Smooth muscle cell (in vitro differentiated cells): Measurements from ENCODE around the gene DYRK3. TPM values are rescaled to one million over a fixed set of nuclear protein-coding genes. Genes with fewer than 3 reads are reported as not detected.

Experiments used
- DNase-seq: peaks from one replicate; lab custom pipeline; 2025; ENCODE audit not compliant: unreplicated experiment; lab: John Stamatoyannopoulos, UW
- H2AFZ ChIP-seq: fragments of 200-600 bp; sonication (generic); 2 replicates; pipeline ENCODE4 v1.6.0; 2016; ENCODE audit warnings: antibody characterized with exemption, low read depth, mild to moderate bottlenecking
- H3F3A ChIP-seq: fragments of 200-600 bp; sonication (generic); 2 replicates; pipeline ENCODE4 v1.6.0; 2017; ENCODE audit warnings: antibody characterized with exemption, low read depth
- H3K27ac ChIP-seq: fragments of 200-600 bp; sonication (generic); 2 replicates; pipeline ENCODE4 v1.5.1; 2016; ENCODE audit warnings: low read depth, mild to moderate bottlenecking
- H3K27me3 ChIP-seq: fragments of 200-600 bp; sonication (generic); 2 replicates; pipeline ENCODE4 v1.6.1; 2016; ENCODE audit warnings: low read depth, mild to moderate bottlenecking
- H3K36me3 ChIP-seq: fragments of 200-600 bp; sonication (generic); 2 replicates; pipeline ENCODE4 v1.5.1; 2016; ENCODE audit warnings: low read depth
- H3K4me1 ChIP-seq: fragments of 200-600 bp; sonication (generic); 2 replicates; pipeline ENCODE4 v1.5.1; 2016; ENCODE audit warnings: low read depth
- H3K4me2 ChIP-seq: fragments of 200-600 bp; sonication (generic); 2 replicates; pipeline ENCODE4 v1.6.0; 2016; ENCODE audit warnings: mild to moderate bottlenecking
- H3K4me3 ChIP-seq: fragments of 200-600 bp; sonication (generic); 2 replicates; pipeline ENCODE4 v1.5.1; 2016; ENCODE audit warnings: mild to moderate bottlenecking
- H3K79me2 ChIP-seq: fragments of 200-600 bp; sonication (generic); 2 replicates; pipeline ENCODE4 v1.6.0; 2016; ENCODE audit warnings: low read depth, mild to moderate bottlenecking
- H3K9ac ChIP-seq: fragments of 200-600 bp; sonication (generic); 2 replicates; pipeline ENCODE4 v1.6.0; 2016; ENCODE audit warnings: low read depth
- H3K9me3 ChIP-seq: fragments of 200-600 bp; sonication (generic); replicated peaks from 2 replicates; pipeline ENCODE4 v1.5.1; 2016; ENCODE audit warnings: low read depth
- H4K20me1 ChIP-seq: fragments of 200-600 bp; sonication (generic); 2 replicates; pipeline ENCODE4 v1.6.0; 2016; ENCODE audit warnings: low read depth
- CTCF ChIP-seq: fragments of 200-600 bp; sonication (generic); IDR thresholded peaks from 2 replicates; pipeline ENCODE4 v1.5.1; 2017; ENCODE audit warnings: borderline replicate concordance, mild to moderate bottlenecking, antibody characterized with exemption; ENCODE audit not compliant: insufficient read depth, poor library complexity, severe bottlenecking
- WGBS: methylation state at CpG from one replicate; pipeline ENCODE4 v1.1.7; 2016; ENCODE audit warnings: low lambda C conversion rate; 5-methylcytosine and 5-hydroxymethylcytosine counted together
- polyA plus RNA-seq: library from polyadenylated mRNA; unstranded; fragments of >200 nt; fragmentation: Nextera tagmentation; extraction: Ambion mirVana; gene quantifications from 2 replicates; pipeline ENCODE4 v1.2.1, GENCODE V29; 2016
- total RNA-seq: library from RNA; depleted of rRNA; stranded (reverse); fragments of >200 nt; gene quantifications from 2 replicates; pipeline ENCODE4 v1.2.3, GENCODE V29; 2014

DYRK3 gene
- total and polyA plus RNA-seq, 2 experiments from 2014 or later = 11.1 to 13.7 TPM

DNA sequence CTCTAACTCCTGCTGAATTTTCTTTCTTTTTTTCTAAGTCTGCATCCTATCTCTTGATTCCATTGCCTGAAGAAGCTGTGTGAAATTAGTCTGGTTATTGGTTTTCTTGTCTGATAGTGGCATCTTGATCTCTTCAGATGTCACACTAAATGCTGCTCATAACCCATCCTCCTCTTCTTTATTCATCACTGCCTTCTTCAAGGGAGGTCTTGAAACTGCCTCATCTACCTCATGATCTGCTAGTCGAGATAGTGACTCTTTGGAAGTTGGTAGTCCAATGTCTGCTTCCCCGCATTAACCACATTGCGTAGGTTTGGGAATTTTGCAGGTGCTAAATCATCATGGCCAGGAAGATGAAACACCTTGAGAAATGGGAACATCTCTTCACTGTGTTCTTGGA lies 15.7 kb downstream of the DYRK3 start:
- Histone ChIP-seq H3K36me3 (peaks cover 9% of the 10 kb centered on the region), H3K9me3 (no peaks in the 10 kb centered on the region), H3K79me2 (no peaks in the 10 kb centered on the region), H3K4me3 (no peak overlapping the region), H3K27me3 (no peaks in the 10 kb centered on the region), H2AFZ (no peak overlapping the region), H3F3A (no peaks in the 10 kb centered on the region), H3K4me2 (no peak overlapping the region), H3K9ac (no peak overlapping the region), H4K20me1 (no peaks in the 10 kb centered on the region), H3K4me1 (no peaks in the 10 kb centered on the region), H3K27ac (no peak overlapping the region)
- 95% methylated on average over 3 of the region's 3 CpGs for WGBS
- no peak for TF ChIP-seq CTCF
- DNase-seq = no peak

DNA sequence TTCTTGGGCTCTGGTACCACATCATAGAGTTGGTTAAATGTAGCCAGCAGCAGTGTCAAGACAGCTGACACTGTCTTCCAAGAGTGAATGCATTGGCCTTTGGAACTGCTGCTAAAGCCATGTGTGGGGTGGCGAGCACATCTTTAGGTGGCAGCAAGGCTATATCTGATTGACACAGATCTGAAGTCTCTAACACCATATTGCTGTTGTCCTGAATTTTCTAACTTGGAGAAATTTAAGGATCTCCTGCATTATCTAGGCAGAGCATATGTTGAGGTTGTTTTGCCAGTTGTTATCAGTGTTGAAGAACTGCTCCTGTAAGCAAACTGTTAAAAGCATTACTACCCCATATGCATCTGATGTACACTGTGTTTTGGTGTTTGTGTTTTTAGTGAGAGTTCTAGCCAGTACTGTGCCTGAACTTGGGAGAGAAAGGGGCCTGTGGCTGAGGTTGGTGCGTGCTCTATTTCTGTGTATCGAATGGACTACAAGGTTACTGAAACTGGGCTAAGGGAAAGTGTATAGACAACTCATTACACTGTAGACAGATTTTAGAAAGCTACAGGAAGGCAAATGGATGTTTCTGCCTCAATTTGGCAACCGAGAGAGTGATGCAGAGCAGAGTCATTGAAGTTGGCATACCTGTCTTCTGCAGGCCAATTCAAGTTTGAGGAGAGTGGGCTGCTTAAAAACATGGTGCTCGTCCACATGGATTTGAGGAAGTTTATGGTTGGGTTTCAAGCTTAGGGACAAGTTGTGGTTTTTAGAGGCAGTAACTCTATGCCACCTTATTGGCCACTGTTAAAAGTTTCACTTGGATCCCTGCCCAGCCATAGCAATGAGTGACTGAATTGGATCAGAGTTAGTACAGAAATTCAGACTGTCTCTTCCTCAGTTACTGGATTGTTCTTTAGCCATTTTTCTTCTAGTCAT lies 16.9 kb downstream of the DYRK3 start:
- Histone ChIP-seq H3K27ac (no peak overlapping the region), H4K20me1 (no peaks in the 10 kb centered on the region), H2AFZ (no peak overlapping the region), H3K4me2 (no peak overlapping the region), H3K27me3 (peaks cover 1% of the 10 kb centered on the region), H3K36me3 (peaks cover 9% of the 10 kb centered on the region), H3K4me3 (no peak overlapping the region), H3K9ac (no peak overlapping the region), H3K79me2 (no peaks in the 10 kb centered on the region), H3K4me1 (no peaks in the 10 kb centered on the region), H3K9me3 (no peaks in the 10 kb centered on the region), H3F3A (no peaks in the 10 kb centered on the region)
- TF ChIP-seq CTCF = no peak
- 98% methylated on average over 5 of the region's 5 CpGs for WGBS
- no peak for DNase-seq

DNA sequence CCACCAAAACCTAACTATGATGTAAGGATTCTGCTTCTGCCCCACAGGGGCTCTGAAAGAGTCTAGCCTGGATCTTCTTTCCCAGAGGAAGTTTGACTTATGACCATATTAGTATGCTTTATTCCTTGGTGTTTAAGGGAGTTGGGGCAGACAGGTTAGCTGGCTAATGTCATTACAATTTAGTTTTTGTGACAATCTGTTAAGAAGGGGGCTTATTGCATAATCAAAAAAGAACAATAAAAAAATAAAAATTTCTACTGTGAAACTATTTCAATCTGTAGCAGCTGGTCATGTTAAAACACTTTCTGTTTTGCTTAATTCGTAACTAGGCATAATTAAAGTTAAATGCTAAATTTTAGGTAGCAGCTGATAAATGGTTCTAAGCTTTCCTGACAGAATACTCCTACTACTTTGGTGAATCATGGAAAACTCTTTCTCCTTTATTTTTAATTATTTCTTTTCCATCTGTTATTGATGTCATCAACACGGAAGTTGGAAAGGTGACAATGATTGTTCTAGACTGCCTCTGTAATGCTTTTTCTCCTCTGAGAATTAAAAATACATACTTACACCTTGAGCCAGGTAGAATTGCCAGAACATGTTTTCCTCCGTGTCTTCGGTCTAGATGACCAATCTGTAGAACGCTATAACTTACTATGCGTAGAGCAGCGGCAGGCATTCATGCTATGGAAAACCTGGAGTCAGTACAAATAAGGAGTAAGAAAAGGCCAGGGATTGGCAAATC lies 18.6 kb downstream of the DYRK3 start:
- Histone ChIP-seq H3K79me2 (no peaks in the 10 kb centered on the region), H3K4me3 (no peak overlapping the region), H3K27me3 (peaks cover 9% of the 10 kb centered on the region), H3K36me3 (peaks cover 4% of the 10 kb centered on the region), H3K9me3 (no peaks in the 10 kb centered on the region), H3K9ac (no peak overlapping the region), H4K20me1 (no peaks in the 10 kb centered on the region), H3F3A (no peaks in the 10 kb centered on the region), H2AFZ (no peak overlapping the region), H3K4me1 (peaks cover 11% of the 10 kb centered on the region), H3K4me2 (no peak overlapping the region), H3K27ac (no peak overlapping the region)
- DNase-seq = no peak
- WGBS = 94% methylated on average over 7 of the region's 7 CpGs
- TF ChIP-seq CTCF = no peak
